Vagina (tissue), 2 donors: Measurements from ENCODE around the gene FAM72C.
"Not testable (repeated sequence)": the region's sequence is repeated elsewhere in the genome, so short reads cannot be mapped to it uniquely, and the experiment has no call there.

Source experiments
- POLR2A ChIP-seq, 2 donors: fragments of 450-650 bp; IDR thresholded peaks; one replicate each; pipeline ENCODE4 v1.6.1; 2017; ENCODE audit warnings: antibody characterized with exemption in 2 of 2, mild to moderate bottlenecking in 2 of 2, moderate library complexity in 2 of 2
- POLR2AphosphoS5 ChIP-seq, 2 donors: sonication (generic); formaldehyde crosslinking; IDR thresholded peaks; one replicate each; pipeline ENCODE4 v1.9.0; 2017; ENCODE audit warnings: antibody characterized with exemption in 2 of 2, mild to moderate bottlenecking in 2 of 2, low read depth in 1 of 2; ENCODE audit not compliant: insufficient read depth in 1 of 2
- TF ChIP-seq, protein P1 (sequence below), 3 experiments: fragments of 450-650 bp in 2 of 3; fragments of 200-600 bp in 1 of 3; sonication (generic) in 1 of 3; IDR thresholded peaks; one replicate each; pipeline ENCODE4 v1.5.1; 2017 to 2019; ENCODE audit warnings: antibody characterized with exemption in 3 of 3, mild to moderate bottlenecking in 2 of 3, moderate library complexity in 2 of 3

DNA sequence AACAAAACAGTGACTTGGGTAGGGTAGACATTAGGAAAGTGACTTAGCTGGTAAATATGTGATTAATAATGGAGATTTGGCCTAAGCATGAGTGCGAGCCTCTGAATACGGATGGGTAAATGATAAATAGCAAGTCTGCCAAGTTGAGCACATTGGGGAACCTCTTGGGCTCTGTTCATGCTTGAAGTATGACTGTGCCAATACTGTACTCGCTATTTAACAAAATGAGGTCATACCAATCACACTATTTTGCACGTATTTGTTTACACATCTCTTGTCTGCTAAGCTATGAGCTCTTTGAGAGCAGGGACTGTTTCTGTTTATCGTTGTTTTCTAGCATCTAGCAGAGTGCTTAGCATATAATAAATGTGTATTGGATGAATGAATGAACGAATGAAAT, 24.2 kb upstream of the FAM72C start:
- TF ChIP-seq POLR2A (IDR thresholded peaks at IDR 0.05); POLR2AphosphoS5 (IDR thresholded peaks at IDR 0.05; ENCODE audit: insufficient read depth in 1 of 2, low read depth in 1 of 2): not testable (repeated sequence)
- TF ChIP-seq, protein P1, sequence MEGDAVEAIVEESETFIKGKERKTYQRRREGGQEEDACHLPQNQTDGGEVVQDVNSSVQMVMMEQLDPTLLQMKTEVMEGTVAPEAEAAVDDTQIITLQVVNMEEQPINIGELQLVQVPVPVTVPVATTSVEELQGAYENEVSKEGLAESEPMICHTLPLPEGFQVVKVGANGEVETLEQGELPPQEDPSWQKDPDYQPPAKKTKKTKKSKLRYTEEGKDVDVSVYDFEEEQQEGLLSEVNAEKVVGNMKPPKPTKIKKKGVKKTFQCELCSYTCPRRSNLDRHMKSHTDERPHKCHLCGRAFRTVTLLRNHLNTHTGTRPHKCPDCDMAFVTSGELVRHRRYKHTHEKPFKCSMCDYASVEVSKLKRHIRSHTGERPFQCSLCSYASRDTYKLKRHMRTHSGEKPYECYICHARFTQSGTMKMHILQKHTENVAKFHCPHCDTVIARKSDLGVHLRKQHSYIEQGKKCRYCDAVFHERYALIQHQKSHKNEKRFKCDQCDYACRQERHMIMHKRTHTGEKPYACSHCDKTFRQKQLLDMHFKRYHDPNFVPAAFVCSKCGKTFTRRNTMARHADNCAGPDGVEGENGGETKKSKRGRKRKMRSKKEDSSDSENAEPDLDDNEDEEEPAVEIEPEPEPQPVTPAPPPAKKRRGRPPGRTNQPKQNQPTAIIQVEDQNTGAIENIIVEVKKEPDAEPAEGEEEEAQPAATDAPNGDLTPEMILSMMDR (IDR thresholded peaks at IDR 0.05), result not testable (repeated sequence)
